Hepatic stellate cell (primary cell): Measurements from ENCODE around the gene NLE1.
"Not testable (repeated sequence)": the region's sequence is repeated elsewhere in the genome, so short reads cannot be mapped to it uniquely, and the experiment has no call there.

ENCODE experiments used
- DNase-seq: peaks from one replicate; pipeline ENCODE4 v3.0.0; 2011; ENCODE audit warnings: low spot score

NLE1 gene

DNA sequence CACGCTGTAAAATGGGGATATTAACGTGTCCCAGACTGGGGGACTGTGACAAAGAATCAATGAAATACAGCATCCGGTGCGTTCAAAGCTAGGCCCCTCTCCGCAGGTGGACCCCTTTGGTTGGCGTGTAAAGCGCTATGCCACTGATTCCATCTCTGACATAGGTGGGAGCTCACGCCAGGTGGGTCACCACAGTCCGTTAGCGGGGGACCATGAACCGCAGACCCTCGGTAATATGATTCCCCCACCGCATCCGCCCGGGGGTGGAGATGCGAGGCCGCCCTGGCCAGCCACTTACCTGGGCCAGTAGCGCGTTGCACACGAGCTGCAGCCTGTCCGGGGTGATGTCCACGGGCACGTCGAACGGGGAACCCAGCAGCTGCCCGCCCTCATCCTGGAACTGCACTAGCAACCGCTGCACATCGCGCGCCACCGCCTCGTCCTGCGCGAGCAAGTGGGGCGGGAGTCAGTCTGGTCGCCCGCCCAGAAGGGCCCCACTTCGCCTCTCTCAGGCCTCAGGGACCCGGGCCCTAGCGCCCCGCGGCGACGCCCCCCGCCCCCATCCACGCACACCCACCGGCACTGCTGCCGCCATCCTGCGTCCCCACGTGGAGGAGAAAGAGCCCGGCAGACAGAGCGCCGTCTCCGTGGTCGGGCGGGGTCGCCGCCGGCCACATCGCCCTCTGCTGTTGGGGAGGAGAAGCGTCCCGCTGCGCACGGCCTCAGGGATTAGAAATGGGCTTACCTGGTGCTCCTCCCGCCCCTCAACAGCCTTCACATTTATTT is at the start of gene NLE1:
Gene NLE1 (minus strand): TSS at position 623 of the 786 bp plus-strand sequence. CDS start 28 bp downstream, at position 595.
- DNase-seq = peak; percentile 88

DNA sequence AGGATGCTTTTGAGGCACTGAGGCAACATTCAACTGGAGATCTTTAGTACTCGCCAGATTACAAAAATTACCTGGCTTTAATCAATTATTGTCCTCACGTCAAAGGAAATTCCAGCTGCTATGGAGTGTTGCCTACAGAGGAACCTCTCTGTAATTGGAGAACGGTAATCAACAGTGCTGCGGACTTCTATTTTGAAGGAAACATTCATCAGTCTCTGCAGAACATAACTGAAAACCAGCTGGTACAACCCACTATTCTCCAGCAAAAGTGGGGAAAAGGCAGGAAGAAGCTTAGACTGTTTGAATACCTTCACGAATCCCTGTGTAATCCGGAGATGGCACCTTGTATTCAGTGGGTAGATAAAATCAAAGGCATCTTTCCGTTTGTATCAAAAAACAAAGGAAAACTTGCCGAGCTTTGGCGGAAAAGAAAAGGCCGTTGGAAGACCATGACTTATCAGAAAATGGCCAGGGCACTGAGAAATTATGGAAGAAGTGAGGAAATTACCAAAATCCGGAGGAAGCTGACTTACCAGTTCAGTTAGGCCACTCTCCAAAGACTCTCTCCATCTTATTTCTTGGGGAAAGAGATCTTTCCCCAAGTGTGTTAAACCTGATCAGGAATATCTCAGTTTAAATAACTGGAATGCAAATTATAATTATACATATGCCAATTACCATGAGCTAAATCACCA is 49.0 kb upstream of the NLE1 start:
- no peak for DNase-seq

GRCh38 chr17:35189291-35189690 is 47.2 kb upstream of the NLE1 start:
- DNase-seq = no peak

DNA sequence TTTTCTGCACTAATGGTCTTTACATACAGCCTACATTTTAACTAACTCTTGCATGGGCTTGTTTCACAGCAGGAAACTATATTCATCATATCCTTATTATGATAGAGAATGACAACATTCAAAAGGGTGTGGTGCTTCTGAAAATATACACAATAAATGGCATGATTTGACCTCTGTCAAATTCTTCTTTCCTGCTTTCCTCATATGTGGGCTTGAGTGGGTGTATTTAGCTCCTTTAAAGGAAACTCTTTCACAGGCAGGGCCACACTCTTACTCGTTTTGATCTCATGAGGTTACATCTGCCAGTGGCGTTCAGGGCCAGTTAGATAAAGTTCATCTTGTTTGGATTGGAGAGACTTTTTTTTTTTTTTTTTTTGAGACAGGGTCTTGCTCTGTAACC is 46.0 kb upstream of the NLE1 start:
- no peak for DNase-seq

DNA sequence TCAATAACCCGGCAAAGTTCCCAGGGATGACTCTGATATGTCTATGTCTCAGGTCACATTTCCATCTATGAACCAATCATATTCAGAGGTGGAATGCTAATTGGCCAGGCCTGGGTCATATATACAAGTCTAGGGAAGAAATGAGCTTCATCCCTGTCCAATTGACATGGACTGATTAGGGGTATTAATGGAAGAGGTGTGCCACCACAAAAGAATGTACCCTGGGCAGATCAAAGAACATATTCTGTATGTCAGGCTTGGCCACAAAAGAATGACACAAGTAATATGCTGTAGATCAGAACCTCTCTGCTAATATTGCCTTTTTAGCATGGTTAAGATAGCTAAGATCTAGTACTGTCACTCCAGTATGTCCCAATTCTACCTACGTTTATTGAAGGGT is 45.4 kb upstream of the NLE1 start:
- DNase-seq = no peak

DNA sequence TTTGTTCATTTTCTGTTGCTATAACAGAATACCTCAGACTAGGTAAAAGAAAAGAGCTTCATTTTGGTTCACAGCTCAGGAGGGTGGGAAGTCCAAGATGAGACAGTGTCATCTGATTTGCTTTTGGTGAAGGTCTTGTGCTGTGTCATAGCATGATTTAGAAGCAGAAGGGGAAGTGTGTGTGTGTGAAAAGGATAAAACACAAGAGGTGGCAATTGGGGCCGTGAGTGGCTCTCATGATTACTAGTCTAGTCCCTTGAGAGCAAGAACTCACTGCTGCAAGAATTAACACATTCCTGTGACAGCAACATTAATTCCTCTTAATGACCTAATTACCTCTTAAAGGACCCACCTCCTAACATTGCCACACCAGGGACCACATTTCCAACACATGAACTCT is 43.7 kb upstream of the NLE1 start:
- DNase-seq = no peak

GRCh38 chr17:35184274-35184673 is 42.2 kb upstream of the NLE1 start:
- DNase-seq = no peak

DNA sequence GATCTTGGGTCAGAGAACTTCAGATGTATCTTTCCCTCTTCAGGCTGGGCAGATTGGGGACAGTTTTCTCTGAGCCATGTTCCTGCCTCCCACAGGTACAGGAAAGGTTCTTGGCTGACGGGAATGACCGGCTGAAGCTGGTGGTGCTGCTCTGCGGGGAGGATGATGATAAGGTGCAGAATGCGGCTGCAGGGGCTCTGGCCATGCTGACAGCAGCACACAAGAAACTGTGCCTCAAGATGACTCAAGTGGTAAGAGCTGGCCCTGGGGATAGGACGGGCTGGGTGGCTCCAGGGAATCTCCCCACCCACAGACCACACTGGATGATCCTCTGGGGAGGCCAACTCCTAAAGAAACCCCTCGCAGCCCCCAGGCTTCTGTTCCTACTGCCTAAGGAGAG is 41.2 kb upstream of the NLE1 start:
- no peak for DNase-seq

DNA sequence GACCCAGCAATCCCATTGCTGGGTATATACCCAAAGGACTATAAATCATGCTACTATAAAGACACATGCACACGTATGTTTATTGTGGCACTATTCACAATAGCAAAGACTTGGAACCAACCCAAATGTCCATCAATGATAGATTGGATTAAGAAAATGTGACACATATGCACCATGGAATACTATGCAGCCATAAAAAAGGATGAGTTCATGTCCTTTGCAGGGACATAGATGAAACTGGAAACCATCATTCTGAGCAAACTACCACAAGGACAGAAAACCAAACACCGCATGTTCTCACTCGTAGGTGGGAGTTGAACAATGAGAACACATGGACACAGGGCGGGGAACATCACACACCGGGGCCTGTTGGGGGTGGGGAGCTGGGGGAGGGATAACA is 37.3 kb upstream of the NLE1 start:
- DNase-seq = not testable (repeated sequence)

DNA sequence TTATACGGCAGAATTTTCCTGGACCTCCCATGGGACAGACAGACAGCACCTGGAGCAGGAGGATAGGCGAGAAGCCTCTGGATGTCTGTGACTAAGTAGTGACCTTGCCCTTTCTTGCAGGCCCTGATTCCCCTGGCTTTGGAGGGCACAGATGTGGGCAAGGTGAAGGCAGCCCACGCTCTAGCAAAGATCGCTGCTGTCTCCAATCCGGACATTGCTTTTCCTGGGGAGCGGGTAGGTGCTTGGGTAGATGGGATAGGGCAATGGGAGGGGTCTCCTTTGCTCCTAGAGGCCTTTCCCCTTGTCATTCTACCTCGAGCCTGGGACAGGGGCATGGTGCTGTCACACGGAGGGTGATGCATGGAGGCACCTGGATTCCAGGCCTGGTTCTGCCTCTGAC is 34.8 kb upstream of the NLE1 start:
- no peak for DNase-seq

GRCh38 chr17:35175638-35176415 is 33.7 kb upstream of the NLE1 start:
- DNase-seq = no peak

DNA sequence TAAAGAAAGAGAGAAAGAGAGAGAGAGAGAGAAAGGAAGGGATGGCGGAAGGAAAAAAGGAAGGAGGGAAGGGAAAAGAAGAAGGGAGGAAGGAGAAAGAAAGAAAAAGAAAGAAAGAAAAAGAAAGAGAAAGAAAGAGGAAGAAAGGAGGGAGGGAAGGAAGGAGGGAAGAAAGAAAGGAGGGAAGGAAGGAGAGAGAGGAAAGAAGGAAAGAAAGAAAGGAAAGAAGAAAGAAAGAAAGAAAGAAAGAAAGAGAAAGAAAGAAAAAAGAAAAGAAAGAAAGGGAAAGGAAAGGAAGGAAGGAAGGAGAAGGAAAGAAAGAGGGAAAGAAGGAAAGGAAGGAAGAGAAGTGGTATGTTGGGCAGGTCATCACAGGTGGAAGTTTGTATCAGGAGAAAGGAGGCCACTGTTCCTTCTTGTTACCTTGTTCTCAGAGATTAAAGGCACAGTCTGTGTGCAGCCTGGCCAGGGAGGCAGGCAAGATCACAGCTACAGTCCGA is 32.8 kb upstream of the NLE1 start:
- no peak for DNase-seq

DNA sequence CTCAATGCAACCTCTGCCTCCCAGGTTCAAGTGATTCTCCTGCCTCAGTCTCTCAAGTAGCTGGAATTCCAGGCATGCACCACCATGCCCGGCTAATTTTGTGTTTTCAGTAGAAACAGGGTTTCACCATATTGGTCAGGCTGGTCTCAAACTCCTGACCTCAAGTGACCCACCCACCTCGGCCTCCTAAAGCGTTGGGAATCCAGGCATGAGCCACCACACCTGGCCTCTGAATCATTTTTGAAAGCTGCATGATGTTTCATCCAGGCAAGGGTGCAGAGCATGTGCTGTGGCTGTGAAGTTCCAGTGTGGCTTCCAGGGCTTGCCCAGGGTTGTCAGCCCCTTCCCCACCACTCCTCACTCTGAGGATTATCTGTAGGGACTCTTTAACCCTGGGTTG is 30.2 kb upstream of the NLE1 start:
- not testable (repeated sequence) for DNase-seq

GRCh38 chr17:35171834-35172233 is 29.7 kb upstream of the NLE1 start:
- no peak for DNase-seq

DNA sequence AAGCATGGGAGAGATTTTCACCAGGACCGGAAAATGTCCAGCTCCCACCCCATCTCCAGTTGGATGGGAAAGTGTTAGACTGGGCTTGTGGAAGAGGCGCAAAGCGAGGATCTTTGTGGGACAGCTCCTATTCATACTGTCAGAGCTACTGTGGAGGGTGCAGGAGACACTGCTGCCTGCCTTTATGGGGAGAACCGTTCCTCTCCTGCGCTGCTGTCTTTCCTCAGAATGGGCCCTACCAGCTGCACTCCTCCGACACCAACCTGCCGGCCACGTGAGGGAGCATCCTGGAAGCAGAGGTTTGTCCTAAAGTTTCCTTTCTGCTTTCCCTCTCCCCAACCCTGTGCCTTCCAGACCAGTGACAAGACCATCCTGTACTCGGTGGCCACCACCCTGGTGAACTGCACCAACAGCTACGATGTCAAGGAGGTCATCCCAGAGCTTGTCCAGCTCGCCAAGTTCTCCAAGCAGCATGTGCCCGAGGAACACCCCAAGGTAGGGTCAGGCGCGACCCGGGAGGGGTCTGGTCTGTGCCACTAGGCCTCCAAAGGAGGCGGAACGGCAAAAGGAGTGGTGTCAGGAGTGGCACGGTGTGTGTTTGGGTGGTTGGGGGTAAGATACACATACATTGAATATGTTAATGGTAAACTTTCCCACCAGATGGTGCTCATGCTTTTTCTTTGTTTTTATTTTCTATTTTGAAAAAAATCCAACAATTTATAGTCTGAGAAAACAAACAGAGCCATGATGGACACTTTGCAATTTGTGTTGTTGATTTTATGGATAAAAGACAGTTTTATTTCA is 29.1 kb upstream of the NLE1 start:
- peak; percentile 47 for DNase-seq

DNA sequence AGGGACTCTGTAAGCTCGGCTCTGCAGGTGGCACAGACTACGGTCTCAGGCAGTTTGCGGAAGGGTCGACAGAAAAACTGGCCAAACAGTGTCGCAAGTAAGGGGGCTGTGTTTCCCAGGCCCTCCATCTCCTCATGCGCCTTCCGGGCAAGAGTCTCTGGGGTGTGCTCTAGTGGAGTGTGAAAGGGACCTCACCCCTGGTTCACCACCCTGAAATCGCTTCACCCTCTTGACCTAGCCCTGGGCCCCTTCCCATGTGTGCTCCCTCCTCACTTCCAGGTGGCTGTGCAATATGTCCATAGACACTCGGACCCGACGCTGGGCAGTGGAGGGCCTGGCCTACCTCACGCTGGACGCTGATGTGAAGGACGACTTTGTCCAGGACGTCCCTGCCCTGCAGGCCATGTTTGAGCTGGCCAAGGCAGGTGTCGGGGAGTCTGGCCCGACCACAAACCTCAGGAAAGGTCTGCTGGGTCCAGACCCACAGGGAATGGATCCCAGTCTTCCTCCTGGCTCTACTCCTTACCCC is 27.8 kb upstream of the NLE1 start:
- DNase-seq = no peak

DNA sequence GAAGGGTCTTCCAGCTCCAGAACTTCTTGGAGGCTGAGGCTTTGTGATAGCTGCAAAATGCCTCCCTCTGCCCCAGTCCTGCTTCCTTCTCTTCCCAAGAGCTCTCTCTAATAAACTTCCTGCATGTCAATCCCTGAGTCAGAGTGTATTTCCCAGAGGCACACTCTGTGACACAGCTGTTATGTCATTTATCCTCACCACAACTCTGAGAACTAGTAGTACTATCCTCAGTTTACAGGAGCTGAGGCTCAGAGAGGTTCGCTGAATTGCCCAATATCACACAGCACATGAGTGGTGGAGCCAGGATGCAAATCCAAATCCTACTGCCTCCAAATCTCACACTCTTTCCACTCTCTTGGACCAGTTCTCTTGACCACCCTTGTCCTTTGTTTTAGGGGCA is 25.6 kb upstream of the NLE1 start:
- peak; percentile 32 for DNase-seq

- no peak for DNase-seq
These were observed 24.9 kb upstream of the NLE1 start for GRCh38 chr17:35167046-35167445.

DNA sequence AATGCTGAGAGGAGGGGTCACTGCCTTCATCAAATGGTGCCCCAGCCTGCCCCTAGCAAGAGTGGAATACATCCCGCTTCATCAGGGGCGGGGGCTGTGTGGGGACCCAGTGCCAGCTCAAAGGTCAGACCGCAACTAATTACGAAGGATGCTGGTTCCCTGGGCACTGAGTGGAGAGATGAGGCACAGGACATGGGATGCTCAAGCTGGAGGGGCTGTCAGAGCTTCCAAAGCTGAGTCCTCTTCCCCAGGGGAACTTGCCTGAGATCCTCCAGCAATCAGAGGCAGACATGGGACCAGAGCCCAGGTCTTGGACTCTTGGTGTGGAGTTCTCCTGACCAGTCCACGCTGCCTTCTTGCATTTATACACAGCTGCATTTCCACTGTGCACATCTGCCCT is 24.4 kb upstream of the NLE1 start:
- DNase-seq = no peak

DNA sequence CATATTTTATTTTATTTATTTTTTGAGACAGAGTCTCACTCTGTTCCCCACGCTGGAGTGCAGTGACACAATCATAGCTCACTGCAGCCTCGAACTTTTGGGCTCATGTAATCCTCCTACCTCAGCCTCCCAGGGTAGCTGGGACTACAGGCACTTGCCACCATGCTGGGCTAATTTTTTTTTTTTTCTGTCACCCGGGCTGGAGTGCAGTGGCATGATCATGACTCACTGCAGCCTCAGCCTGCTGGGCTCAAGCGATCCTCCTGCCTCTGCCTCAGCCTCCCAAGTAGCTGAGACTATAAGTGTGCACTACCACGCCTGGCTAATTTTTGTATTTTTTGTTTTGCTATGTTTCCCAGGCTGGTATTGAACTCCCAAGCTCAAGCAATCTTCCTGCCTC is 22.6 kb upstream of the NLE1 start:
- DNase-seq = no peak

GRCh38 chr17:35163886-35164285 is 21.8 kb upstream of the NLE1 start:
- DNase-seq = no peak

GRCh38 chr17:35162755-35163154 is 20.7 kb upstream of the NLE1 start:
- no peak for DNase-seq
